Effector CD8-positive, alpha-beta T cell (primary cell): ENCODE results near the gene ASB3.

Experiments
- DNase-seq: peaks from one replicate; lab custom pipeline; 2025; lab: John Stamatoyannopoulos, UW

Gene ASB3

DNA sequence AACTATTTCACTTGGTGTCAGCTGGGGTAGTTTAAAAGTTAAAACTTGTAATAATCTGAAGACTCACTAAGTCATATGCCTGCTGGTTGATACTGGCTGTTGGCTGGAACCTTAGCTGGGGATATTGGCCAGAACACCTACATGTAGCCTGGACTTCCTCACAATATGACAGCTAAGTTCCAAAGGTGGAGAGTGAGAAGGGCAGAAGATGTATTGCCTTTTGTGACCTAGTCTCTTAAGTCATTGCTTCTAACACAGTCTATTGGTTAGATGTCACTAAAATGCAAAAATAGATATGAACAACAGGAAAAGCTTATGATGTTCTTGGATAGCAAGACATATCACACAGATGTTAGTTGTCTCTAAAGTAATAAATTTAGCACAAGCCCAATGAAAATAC lies 132.4 kb downstream of the ASB3 start:
- no peak for DNase-seq

DNA sequence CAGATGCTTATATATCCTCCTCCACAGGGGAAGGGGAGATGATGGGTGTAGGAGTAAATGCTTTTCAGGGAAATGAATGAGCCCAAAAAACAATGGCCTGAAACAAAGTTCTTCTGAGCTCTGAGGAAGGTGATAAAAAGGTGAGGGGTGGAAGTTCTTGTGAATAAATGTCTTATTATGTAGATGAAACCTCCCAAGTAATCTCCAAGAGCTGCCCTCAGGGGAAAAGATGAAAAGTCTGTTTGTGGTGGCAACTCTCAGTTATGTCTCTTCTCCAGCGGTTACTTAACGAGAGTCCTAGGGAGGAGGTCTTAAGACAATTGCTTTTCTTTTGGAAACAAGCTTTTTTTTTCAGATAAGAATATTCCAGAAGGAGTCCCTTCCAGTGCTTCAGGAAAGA lies 134.6 kb downstream of the ASB3 start:
- DNase-seq, result no peak

DNA sequence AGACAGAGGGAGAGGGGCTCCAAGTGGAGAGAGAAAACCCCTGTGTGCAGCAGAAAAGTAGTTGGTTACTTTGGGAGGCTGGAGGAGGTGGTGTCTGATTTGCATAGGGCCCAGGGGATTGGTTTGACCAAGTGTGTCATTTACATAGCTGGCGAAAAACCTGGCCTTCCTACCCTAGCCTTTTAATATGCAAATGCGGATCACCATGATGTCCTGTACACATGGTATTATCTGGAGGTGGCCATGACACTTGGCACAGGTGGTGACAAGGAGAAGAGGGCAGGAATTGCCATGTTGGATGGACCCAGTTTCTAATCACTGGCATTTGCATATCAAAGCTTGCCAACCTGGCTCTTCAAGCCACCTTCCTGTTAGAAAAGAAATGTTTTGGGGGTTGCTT lies 140.0 kb downstream of the ASB3 start:
- DNase-seq, result no peak

DNA sequence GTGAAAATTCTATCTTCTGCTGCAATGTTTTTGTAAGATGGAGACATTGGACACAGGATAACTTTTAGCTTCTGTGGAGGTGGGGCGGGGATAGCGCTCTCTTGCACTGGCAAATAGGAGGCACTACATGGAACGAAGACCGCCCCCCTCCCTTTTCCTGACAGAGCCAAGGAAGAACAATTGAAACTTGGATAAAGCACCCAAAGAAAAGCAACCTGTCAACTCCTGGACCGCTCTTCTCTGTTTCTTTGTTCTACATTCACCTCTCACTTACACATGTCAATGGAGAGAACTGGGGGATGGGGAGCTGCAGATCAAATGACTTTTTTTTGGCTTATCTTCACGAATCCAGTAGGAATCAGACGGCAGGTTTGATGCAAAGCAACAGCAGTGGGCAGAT lies 145.5 kb downstream of the ASB3 start:
- no peak for DNase-seq

DNA sequence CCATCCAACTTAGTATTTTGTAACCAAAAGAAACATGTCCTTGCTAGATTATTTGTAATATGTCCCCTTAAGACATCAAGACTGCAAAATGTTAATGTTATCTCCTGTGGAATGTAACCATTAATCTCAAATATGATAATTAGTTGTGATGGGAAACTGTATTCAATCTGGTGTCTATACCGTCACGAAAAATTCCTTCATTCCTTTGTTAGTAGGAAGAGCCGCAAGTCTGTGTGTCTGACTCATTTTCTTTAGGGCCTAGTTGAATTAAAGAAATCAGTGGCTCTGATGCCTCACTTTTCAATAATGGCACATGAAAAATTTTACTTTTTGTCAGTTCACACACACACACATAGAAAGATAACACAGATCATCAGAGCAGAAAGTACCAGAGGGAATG lies 146.3 kb downstream of the ASB3 start:
- DNase-seq, result no peak

DNA sequence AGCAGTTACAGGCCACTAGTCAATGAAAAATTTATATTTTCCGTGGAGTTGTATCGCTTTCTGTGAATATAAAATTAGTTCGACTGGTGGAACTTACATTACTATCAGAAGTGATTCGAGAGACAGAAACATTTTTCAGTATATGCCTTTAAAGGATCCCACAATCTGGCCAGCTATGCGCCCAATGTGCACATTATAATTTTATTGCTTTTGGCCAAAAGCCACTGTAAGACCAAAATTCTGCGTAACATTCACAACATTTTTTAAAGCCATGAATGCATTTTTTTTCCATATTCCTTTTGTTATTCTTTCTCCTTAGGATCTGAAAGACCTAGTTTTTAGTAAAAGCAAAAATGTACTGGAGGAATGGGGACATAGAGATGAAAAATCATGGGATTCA lies 150.2 kb downstream of the ASB3 start:
- no peak for DNase-seq

DNA sequence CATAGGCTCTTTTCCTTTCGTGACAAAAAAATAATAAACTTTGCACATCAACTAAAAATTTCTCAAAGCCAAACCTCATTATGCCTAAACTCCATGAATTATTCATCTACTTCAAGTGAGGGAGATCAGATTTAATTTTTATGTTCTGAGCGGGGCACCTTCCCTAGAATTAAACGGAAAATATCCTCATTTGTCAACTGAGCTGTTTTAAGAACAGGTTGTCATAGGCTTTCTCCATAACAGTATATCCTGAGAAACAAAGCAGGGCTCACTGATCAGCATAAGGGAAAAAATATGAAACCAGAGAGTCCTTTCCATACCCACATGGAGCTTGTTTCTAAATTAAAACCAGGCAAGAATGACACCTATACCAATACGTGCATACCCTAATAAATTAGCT lies 150.6 kb downstream of the ASB3 start:
- no peak for DNase-seq

DNA sequence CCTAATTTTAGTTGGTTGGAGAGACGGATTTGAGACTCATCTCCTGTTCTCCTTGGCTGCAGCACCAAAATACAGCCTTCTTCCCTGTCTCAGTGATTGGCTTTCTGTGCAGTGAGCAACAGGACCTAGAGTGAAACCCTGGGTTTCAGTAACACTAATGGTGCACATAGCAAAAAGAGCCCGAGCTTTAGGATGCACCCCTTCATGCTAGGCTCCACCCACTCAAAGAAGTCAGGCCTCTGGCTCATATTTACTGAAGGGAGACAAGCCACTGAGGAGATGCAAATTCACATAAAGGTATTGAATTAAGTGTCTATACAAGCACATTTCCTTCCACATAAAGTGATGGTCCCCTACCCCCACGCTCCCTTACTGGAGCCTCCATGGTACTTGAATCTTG lies 151.1 kb downstream of the ASB3 start:
- no peak for DNase-seq

DNA sequence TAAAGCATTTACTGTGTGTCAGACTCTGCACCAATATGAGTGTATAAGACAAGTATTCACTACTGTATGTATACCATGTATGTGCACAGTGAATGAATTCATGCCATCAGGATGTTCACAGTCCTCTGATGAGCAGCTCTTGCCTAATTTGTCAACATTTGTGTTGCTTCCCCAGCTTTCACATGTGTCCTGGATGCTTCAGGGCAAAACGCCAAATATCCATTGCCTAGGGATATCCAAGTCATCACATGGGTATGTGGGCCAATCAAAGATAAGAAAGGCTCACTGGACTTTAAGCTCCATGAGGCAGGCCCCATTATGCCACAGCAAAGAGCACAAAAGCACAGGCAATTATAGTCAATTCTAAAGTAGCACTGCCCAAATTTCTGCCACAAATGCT lies 153.3 kb downstream of the ASB3 start:
- DNase-seq, result no peak

DNA sequence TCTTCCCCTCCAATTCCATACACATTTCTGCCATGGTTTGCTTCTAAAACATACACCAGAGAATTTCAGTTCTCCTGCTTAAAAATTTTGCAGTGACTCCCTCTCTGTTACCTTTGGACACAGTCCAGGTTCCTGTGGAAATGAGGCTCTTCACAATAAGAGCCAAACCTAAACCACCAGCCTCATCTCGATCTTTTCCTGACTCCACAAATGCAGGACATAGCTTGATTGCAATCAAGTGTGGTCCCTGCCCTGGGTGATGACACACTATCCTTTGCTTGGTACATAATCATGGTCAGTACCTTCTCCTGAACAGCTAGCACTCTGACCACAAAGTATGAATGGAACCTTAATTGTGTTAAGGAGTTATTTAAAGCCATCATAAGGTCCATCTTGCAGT lies 154.0 kb downstream of the ASB3 start:
- no peak for DNase-seq

DNA sequence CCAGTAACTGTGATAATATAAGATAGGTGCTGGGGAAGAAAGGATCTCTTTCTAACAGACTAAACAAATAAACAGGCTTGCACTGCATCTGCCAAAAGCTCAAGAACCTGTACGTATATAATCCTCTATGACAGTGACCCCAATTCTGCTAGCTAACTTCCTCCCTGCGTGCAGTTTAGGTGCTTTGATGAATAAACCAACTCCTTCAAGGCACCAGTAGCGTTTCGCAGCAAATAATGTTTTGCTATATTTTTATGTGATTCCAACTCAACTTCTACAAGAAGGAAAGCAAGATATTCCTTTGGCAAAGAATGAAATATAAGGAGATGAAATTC lies 154.7 kb downstream of the ASB3 start:
- DNase-seq, result no peak

DNA sequence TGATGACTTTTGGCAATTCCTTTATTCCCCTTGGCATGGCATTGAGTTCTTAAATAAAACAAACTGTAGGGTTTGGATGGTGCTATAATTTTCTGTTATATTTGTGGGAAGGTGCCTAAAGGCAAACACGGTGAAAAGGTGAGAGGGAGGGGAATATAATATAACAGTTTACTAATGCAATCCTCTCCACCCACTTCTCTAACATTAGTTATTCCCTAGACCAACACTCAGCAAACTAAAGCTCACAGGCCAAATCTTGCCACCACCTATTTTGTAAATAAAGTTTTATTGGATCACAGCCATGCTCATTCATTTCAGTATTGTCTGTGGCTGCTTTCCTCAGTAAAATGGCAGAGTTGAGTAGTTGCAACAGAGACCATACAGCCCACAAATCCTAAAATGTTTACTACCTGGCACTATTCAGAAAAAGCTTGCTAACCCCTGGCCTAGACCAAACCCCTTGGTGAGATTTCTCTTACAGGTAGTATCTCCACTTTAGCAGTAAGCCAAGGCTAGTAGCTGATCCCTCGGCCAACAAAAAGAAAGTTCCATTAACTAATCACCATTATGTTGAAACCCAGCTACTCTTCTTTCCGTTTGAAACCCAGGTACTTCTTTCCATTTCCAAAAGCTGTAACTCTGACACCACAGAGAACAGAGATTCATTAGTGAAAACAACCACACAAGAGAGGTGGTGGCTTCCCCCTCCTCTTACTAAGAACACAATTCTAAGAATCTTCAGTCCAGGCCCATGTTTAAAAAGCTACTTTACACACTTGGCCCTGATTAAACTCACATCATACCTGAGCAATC lies 155.2 kb downstream of the ASB3 start:
- DNase-seq, result no peak

DNA sequence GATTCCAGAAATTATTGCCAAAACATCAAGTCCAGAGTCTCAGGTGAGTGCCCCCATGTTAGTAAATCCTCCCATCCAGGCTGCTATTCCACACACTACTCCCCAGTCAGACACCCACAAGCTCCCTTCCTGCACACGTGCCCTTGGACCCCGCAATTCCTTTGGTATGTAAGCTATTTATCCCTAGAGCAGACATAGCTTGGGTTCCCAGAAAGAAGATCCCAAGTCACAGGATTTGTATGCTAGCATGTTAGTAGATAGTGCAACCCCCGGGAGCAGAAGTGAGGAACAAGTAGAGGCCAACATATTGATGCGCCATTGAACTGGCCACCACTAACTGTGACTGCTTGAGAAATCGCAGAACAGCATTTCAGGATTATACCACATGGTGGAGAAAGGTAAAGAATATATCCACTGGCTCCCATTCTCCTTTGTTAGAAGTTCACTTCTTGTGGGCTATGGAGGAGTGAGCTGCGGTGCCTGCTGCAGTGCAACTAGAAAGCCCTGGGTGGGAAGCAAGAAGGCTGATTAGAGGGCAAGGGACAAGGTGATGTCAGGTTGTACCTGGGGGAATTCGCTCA lies 156.6 kb downstream of the ASB3 start:
- DNase-seq, result no peak

DNA sequence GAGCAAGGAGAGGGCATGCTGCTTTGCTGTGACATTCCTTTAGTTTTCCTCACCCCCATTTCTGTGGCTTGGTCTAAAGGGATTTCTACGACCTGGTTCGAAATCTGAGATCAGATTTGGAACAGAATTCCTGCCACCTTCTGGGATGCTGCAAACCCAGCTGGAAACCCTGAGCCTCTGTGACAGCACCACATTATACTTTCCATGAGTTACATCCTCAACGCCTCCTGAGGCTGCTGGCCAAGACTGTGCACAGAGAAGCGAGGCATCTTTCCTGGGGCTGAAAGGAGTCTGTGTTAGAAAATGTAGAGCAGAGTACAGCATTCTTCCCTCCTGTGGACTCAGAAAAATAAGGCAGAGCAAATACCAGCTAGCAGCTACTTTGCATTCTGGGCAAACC lies 157.3 kb downstream of the ASB3 start:
- no peak for DNase-seq

DNA sequence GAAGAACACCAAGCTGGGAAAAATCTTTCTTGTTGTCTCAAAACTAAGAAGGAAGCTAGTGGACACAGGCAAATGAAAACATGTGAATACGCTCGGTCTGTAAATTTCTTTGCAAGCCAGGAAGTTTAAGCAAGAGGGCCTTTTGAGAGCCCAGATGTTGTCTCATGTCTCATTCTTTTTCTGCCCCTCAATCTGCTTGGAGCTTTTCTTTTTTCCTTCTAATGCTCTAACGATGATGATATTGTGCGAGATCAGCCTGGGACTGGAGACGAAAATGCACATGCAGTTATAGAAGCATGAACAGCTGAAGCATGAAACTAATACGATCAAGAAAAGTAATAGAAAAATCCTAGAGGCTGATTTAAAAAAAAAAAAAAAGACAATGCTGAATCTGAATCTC lies 157.8 kb downstream of the ASB3 start:
- no peak for DNase-seq

DNA sequence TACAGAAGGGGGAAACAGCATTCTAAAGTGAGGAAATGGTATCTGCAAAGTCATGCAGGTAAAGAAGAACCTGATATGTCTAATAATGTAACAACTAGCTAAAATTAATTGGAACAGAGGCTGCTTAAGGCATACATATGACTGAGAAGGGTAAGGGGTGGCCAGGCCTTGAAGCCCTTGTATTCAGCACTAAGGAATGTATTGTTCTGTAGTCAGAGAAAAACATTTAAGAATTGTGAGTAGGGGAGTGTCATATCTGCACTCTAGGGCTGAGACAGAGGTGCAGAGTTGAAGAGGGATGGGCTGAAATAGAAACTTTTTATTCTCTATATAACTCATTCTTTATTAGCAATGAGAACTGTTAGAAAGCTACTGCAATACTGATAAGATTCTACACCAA lies 164.6 kb downstream of the ASB3 start:
- DNase-seq, result no peak

DNA sequence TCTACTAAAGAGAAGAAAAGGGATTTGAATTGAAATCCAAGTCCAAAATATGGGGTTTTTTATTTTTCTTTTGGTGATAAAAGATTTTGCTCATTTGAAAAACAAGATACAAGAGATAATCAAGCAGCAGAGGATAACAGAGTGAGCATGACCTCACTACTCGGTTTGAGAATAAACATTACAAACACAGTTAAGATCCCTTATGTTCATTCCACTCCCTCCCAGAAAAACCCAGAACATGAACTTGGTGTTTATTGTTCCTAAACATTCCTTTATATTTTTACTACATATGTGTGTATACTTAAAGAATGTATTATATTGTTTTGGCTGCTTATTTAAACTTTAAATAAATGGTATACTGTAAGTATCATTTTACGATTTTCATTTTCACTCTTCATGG lies 165.8 kb downstream of the ASB3 start:
- DNase-seq, result no peak
